ENCODE measurements around the gene MEF2C.

The MEF2C gene

GRCh38 chr5:88673253-88674105, 209.5 kb downstream of the MEF2C start:
- no peak for TF ChIP-seq POLR2A (IDR thresholded peaks at IDR 0.05; ENCODE audit: low read depth, low read length)
- no peak for TF ChIP-seq POLR2AphosphoS5 (IDR thresholded peaks at IDR 0.05; ENCODE audit: low read depth, low read length)
- TF ChIP-seq TAF1 (IDR thresholded peaks at IDR 0.05; ENCODE audit: borderline replicate concordance, low read depth, low read length), result no peak
- DNase-seq (ENCODE audit: insufficient read length) (no peak), FAIRE-seq (no peak)

GRCh38 chr5:88672644-88673252, 210.2 kb downstream of the MEF2C start:
- DNase-seq (ENCODE audit: insufficient read length) (no peak), FAIRE-seq (no peak)
- TF ChIP-seq POLR2A (IDR thresholded peaks at IDR 0.05; ENCODE audit: low read depth, low read length) (no peak), POLR2AphosphoS5 (IDR thresholded peaks at IDR 0.05; ENCODE audit: low read depth, low read length) (no peak), TAF1 (IDR thresholded peaks at IDR 0.05; ENCODE audit: borderline replicate concordance, low read depth, low read length) (no peak)

GRCh38 chr5:88671505-88672499, 211.2 kb downstream of the MEF2C start:
- FAIRE-seq (peak; percentile 60), DNase-seq (ENCODE audit: insufficient read length) (no peak)
- TF ChIP-seq TAF1 (IDR thresholded peaks at IDR 0.05; ENCODE audit: borderline replicate concordance, low read depth, low read length) (no peak), POLR2AphosphoS5 (IDR thresholded peaks at IDR 0.05; ENCODE audit: low read depth, low read length) (no peak), POLR2A (IDR thresholded peaks at IDR 0.05; ENCODE audit: low read depth, low read length) (no peak)

GRCh38 chr5:88671106-88671504, 211.9 kb downstream of the MEF2C start:
- DNase-seq (ENCODE audit: insufficient read length) (no peak), FAIRE-seq (no peak)
- TF ChIP-seq POLR2AphosphoS5 (IDR thresholded peaks at IDR 0.05; ENCODE audit: low read depth, low read length), result no peak
- TF ChIP-seq TAF1 (IDR thresholded peaks at IDR 0.05; ENCODE audit: borderline replicate concordance, low read depth, low read length), result no peak
- no peak for TF ChIP-seq POLR2A (IDR thresholded peaks at IDR 0.05; ENCODE audit: low read depth, low read length)

GRCh38 chr5:88670461-88670860, 212.5 kb downstream of the MEF2C start:
- FAIRE-seq, result no peak
- TF ChIP-seq POLR2A (IDR thresholded peaks at IDR 0.05; ENCODE audit: low read depth, low read length), result no peak
- TF ChIP-seq TAF1 (IDR thresholded peaks at IDR 0.05; ENCODE audit: borderline replicate concordance, low read depth, low read length), result no peak
- TF ChIP-seq POLR2AphosphoS5 (IDR thresholded peaks at IDR 0.05; ENCODE audit: low read depth, low read length), result no peak

GRCh38 chr5:88669371-88670050, 213.5 kb downstream of the MEF2C start:
- no peak for DNase-seq (ENCODE audit: insufficient read length)
- no peak for FAIRE-seq
- TF ChIP-seq TAF1 (IDR thresholded peaks at IDR 0.05; ENCODE audit: borderline replicate concordance, low read depth, low read length) (no peak), POLR2AphosphoS5 (IDR thresholded peaks at IDR 0.05; ENCODE audit: low read depth, low read length) (no peak), POLR2A (IDR thresholded peaks at IDR 0.05; ENCODE audit: low read depth, low read length) (no peak)

More at GRCh38 chr5:88670461-88670860, 212.5 kb downstream of the MEF2C start:
- DNase-seq (ENCODE audit: insufficient read length), result no peak

GRCh38 chr5:88667496-88668201, 215.3 kb downstream of the MEF2C start:
- FAIRE-seq, result no peak
- TF ChIP-seq POLR2AphosphoS5 (IDR thresholded peaks at IDR 0.05; ENCODE audit: low read depth, low read length), result no peak
- no peak for TF ChIP-seq POLR2A (IDR thresholded peaks at IDR 0.05; ENCODE audit: low read depth, low read length)
- no peak for TF ChIP-seq TAF1 (IDR thresholded peaks at IDR 0.05; ENCODE audit: borderline replicate concordance, low read depth, low read length)
- DNase-seq (ENCODE audit: insufficient read length), result no peak
